Amygdala (tissue), 56 donors: ENCODE data around the gene PPM1M.
"Not testable (repeated sequence)": the region's sequence is repeated elsewhere in the genome, so short reads cannot be mapped to it uniquely, and the experiment has no call there.

Source experiments
- DNase-seq, 56 donors: peaks; one replicate each; lab custom pipeline; 2025; lab: John Stamatoyannopoulos, UW

PPM1M gene

DNA sequence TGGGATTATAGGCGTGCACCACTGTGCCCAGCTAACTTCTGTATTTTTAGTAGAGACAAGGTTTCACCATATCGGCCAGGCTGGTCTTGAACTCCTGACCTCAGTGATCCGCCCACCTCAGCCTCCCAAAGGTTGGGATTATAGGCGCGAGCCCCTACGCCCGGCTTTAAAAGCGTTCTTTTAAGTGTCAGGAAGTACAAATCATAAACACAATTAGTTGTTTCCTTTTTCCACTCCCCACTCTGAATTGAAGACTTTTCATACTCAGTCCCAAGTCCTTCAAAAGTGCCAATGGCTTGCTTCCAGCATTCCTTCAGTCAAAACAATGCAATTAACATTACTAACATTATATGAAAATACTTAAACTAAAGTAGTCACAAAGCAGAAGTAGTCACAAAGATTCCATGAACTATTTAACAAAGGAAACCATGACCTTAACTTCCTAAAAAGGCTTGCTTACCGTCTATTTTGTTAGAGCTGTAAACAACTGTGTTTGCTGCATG is 24.7 kb downstream of the PPM1M start:
- no peak for DNase-seq

DNA sequence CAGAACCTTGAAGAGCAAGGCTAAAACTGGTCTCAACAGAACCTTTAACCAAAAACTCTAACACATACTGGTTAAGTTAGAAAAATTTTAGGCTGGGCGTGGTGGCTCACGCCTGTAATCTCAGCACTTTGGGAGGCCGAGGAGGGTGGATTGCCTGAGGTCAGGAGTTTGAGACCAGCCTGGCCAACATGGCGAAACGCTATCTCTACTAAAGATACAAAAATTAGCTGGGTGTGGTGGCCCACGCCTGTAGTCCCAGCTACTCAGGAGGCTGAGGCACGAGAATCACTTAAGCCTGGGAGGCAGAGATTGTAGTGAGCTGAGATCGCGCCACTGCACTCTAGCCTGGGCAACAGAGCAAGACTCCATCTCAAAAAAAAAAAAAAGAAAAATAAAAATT is 26.6 kb downstream of the PPM1M start:
- DNase-seq: not testable (repeated sequence)

DNA sequence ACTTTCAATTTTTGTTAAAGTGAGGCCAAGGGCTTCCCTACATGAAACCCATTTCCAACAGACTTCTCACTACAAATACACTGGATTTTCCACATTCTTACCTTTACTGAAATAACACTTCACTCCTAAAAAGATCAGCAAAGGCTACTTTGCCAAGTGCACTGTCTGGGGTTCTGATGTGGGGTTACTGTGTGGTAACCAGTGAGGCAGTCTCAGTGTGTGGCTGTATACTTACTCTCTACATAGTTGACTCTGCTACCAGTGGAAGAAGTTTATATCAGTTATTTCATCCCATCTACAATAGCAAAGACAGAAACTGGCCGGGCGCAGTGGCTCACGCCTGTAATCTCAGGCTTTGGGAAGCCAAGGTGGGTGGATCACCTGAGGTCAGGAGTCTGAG is 27.3 kb downstream of the PPM1M start:
- DNase-seq: no peak

DNA sequence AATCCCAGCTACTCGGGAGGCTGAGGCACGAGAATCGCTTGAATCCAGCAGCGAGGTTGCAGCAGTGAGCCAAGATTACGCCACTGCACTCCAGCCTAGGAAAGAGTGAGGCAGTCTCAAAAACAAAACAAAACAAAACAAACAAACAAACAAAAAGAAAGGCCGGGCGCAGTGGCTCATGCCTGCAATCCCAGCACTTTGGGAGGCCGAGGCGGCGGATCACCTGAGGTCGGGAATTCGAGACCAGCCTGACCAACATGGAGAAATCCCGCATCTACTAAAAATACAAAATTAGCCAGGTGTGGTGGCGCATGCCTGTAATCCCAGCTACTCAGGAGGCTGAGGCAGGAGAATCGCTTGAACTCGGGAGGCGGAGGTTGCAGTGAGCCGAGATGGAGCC is 29.2 kb downstream of the PPM1M start:
- not testable (repeated sequence) for DNase-seq

DNA sequence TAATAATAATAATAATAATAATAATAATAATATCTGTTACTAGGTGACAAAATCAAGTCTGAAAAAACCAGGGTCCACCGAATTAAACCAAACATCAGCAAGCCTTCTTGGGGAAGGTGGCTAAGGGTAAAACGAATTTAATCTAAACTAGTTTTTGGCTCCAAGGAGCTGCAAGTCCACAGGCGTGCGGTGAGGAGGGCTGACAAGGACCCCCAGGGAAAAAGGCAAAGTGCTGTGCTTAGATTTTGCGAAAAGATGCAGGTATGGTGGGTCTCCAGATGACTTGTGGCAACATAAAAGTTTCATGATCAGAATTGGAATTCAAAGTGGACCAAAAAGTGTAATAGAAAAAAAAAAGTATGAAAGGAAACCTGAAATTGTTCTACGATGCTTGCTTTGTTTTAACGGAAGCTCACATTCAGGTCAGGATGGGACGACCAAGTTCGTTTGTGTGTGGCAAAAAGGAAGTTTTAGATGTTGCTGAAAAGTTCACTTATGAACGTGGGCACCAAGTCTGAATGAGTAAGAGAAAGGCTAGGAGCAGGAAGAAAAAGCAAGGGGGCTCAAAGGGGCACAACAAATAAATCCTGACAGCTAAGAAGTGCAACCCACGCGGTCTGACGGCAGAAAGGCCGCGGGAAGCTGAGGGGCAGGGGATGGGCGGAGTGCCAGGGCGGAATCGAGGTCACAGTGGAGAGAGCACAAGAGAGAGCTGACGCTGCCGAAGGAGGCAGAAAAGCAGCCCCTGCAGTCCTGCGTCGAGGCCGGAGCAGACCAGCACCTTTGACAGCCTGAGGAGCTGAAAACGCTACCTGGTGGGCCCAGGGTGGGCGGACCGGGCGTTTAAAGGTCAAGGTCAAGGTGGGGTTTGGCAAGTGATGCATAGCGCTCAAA is 31.8 kb downstream of the PPM1M start:
- peak in 44 of 56 donors; percentile 14 to 81 (median 52) for DNase-seq

DNA sequence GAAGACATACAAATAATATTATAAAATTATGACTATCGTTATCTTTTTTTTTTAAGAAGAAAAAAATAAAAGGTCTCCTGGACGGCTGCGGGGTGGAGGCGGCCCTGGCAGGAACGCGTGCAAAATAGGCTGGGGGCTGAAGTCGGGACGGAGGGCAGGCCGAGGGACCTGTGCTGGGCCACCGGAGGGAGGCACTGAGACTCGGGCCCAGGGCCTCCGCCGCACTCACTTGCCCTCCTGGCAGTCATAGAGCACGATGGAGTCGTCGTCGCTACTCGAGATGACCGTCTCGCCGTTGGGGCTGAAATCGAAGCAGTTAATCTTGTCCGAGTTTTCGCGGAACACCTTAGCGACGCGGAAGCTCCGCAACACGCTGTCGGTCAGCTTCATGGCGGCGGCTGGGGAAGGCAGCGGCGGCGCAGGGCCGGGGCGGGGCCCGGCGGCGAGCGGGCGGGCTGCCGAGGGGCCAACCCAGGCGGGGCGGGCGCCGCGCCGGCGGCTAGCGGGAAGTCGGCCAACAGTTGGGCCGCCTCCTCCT is 32.5 kb downstream of the PPM1M start:
- DNase-seq: peak in 17 of 56 donors; percentile 47 to 90 (median 68)

DNA sequence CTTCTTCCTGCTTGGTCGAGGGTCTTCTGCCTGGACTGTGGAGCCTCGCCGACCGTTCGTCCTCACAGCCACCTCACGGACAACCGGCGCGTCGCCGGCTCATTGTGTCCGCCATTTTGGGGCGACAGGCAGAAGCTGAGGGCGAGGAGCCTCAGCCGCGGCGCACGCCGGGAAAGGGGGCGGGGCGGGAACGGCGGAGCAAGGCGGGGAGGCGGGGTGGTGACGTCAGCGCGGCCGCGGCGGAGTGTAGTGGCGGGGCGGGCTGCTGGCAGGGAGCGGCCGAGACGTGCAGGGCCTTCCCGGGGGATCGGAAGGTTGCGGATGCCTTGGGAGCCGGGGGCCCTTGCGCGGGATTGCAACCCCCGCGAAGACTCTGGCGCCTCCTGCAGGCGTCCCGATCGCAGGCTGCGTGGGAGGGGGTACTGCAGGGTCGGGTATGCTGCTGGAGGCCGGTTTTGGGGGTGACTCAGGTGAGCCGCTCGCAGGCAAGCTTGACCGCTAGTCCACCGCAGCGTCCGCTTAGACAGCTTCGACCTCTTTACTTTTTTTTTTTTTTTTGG is 33.0 kb downstream of the PPM1M start, which contains the start of gene WDR82:
WDR82 (minus strand) TSS at position 140 of the 560 bp plus-strand sequence. CDS start 288 bp downstream, outside the sequence.
- peak; percentile 73 to 99 (median 92) for DNase-seq

DNA sequence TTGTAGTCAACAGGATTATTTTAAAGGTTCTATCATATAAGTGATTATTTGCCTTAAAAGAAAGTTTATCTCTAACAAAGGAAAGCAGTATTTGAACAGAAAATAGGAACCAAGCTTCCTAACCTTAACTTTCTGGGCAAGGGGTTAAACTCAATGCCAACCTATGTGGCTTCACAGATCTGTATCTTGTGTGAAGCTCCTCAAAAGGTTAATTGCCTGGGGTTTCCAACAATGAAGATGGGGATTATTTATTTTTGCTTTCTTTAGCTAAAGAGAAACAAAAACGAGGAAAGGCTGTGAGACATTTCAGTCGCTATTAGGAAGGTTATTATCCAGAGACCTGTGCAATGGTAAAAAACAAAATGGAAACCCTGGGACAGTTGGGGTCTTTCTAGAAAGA is 34.0 kb downstream of the PPM1M start:
- DNase-seq: no peak

DNA sequence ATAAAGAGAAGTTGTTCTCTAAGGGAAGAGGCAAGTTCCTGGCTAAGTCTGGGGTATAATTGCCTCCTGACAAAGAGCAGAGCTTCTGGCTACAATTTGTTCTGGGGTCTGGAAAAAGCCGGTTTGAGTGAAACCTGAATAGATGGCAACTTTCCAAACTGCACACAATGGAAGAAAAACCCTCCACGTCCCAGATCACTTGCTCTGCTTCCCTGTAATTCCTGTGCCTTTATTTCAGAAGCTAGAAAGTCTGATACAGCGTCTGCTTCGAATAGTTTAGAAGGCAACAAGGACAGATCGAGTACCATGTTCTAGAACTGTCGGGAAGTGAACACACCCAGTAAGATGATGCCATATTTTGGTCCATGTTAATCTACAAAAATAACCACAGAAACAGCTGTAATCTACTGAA is 34.5 kb downstream of the PPM1M start:
- DNase-seq: peak in 3 of 56 donors; percentile 5 to 29 (median 17)

DNA sequence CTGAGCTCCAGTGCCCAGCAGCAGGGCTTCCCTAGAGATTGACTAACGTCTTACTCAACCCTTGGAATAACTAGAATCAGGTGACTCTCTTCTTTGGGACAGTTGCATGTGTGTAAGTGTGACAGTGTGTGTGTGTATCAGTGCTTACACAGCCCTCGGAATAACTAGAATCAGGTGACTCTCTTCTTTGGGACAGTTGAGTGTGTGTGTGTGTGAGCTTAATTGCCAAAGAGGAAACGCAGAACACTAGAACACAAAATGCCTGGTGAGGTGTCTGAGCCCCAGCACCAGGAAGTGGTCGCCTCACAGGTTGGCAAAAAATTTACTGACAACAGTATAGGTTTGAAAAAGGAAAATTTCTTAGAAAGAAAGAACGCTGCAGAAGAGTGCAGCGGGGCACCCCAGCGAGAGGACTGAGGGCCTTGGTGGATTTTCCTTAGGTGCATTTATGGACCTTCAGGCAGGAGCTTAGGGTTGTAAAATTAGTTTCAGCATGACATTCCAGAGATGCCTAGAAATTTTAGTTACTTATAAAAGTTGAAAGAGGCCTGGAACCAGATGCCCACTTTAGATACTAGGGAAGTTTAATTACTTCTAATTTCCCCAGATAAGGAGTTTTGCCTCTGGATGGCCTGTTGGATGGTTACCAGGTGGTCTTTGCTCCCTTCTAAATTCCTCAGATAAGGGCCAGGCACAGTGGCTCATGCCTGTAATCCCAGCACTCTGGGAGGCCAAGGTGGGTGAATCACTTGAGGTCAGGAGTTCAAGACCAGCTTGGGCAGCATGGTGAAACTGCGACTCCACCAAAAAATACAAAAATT is 36.6 kb downstream of the PPM1M start:
- DNase-seq: no peak

DNA sequence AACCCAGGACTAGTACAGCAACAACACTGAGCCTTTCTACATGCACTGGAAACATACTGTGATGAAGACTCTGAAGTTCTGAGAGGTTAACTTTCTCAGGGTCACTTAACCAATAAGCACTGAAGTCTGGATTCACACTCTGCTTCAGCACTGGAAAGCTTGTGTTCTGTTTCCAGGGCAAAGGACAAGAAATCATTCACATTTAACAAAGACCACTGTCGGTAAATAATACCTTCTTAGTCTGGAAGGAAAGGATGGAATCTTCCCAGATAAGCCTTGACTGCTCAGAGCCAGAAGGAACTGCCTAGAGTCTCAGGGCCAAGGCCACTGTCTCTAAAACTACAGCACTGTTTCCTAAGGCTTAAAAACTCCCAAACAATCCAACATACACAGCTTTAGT is 37.7 kb downstream of the PPM1M start:
- DNase-seq: no peak

DNA sequence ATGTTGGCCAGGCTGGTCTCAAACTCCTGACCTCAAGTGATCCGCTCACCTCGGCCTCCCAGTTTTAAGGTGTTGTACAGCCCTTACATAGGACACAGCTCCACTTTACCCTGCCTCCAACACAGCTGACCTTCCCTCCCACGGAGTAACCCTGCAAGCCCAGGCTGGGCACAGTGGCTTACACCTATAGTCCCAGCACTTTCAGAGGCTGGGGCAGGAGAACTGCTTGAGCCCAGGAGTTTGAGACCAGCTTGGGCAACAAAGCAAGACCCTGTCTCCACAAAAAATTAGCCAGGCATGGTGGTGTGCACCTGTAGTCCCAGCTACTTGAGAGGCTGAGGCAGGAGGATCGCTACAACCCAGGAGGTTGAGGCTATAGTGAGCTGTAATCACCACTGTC is 38.5 kb downstream of the PPM1M start:
- DNase-seq: not testable (repeated sequence)

DNA sequence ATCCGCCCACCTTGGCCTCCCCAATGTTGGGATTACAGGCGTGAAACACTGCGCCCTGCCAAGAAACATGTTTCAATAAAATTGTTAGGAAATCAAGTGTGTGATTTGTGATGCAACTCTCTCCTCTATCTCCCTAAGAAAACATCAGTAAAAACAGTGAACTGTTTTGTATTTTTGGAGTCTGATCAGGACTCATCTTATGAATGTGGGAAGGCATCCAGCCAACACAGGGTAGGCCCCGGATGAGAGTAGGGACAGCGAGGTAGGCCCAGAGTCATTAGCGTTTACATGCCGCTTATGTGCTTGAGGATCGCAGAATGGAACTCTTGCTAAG is 41.2 kb downstream of the PPM1M start:
- DNase-seq: no peak

DNA sequence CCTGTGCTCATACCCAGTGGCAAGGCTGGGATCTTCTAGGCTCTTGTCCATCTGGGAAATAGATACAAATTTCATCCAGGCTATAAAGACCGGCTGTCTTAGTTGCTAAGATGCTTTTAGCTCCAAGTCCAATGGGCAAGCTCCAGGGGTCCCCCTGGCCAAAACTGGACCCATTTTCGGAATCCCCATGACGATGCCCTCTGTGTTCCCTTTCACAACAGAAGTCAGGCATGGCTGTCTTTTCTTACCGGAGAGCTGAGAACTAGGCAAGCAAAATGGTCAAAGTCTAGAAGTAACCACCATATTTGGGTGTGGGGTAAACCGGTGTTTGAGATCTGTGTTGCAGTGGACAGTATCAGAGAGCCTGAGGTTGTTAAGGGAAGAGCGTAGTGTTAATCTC is 43.1 kb downstream of the PPM1M start:
- DNase-seq: no peak

DNA sequence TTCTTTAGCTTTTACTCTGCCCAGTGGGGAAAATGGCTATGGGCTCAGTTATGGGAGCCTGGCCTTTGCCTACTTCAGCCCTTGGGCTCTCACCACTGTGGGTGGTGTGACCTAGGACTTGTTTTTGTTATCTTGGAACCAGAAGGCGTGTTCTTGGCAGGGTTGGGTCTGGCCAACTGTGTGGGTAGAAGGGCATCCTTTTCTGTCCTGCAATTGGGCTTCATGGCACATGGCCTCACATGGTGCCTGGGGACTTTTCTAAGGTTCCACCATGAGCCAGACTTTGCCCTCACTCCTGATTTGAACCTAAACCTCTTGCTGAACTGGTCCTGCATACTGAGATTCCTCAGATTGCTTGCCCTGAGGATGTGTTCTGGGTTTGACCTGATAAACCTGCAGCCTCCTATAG is 43.8 kb downstream of the PPM1M start:
- no peak for DNase-seq

DNA sequence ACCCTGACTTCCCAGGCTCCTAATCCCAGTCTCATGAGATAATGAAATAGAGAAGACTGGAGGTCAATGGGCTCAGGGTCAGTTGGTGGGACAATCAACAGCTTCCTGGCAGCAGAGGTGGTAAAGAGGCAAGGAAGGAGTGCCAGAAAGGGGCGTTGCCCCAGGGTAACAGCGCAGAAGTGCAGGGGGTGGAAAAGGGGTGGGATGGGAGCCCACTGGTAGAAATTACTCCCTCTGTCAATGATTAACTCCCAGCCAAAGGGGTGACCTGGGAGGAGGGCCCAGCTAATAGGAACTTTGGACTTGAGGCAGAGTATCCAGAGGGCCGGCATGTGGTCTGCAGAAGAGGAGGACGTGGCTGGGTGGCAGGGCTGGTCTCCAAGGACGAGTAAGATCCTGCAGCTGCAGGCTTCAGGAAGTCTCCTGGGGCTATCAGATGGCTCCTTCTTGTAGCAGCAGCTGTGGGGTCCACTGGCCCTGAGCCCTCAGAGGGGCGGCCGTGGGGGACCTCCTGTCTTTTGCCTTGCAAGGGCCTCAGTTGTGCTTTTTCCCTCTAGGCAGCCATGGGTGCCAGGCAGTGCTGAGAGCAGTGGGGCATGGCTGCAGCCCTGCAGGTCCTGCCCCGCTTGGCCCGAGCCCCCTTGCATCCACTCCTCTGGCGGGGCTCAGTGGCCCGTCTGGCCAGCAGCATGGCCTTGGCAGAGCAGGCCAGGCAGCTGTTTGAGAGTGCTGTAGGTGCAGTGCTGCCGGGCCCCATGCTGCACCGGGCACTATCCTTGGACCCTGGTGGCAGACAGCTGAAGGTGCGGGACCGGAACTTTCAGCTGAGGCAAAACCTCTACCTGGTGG is 44.4 kb downstream of the PPM1M start:
- DNase-seq: no peak

DNA sequence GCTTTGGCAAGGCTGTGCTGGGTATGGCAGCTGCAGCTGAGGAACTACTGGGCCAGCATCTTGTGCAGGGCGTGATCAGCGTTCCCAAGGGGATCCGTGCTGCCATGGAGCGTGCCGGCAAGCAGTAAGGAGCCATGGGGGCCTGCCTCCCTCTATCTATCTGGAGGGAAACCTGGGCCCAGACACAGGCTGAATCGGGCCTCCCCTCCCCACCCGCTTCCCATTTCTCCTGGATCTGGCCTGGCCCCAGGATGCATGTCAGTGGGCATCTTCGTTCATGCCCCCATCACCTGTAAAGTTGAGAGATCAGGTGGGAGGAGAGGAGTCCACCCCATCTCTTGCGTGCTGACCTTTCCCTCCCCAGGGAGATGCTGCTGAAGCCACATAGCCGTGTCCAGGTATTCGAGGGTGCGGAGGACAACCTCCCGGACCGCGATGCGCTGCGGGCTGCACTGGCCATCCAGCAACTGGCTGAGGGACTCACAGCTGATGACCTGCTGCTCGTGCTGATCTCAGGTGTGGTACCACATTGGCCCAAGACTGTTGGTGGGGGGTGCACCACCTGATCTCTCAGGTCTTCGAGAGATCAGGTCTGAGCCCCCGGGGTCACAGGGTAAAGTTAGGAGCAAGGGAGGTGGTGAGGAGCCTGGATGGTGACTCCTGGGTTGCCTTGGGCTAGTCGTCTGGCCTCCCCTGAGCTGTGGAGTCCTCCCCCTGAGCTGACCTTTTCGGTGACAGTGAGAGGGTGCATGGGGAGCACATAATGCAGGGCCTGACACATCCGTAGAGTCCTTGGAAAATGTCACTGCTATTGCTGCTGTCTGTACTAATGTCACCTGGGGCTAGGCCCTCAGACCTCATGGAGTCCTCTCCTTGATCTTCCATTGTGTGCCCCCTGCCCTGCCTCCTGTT is 45.3 kb downstream of the PPM1M start:
- no peak for DNase-seq

DNA sequence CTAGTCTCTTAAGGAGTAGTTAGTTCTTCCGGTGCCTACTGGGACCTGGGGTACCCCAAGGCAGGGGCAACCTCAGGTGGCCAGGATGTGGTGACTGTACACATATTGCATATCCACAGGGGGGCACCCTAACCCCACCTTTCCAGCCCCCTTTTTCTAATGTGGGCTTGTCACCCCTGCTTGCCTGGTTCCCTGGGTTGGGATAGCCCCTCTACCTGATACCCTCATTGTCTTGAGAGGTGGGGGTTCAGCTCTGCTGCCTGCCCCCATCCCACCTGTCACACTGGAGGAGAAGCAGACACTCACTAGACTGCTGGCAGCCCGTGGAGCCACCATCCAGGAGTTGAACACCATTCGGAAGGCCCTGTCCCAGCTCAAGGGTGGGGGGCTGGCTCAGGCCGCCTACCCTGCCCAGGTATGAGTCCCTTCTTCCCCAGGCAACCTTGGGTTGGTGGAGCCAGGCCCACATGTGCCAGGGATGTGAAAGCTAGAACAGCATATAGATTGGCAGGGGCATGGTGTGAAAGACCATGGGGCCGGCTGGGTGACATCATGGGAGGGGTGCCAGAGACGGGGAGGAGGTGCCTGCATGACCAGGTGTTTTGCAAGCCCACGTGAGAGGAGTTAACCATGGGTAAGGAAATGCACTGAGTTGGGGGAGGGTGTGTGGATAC is 46.1 kb downstream of the PPM1M start:
- peak in 7 of 56 donors; percentile 3 to 35 (median 16) for DNase-seq
